ENCODE data around the gene WNT10A.
A peak's percentile ranks its signal among the peaks of the same experiment; 100 is the strongest.

WNT10A gene

GRCh38 chr2:218876562-218877219 lies 4.0 kb upstream of the WNT10A start:
- DNase-seq (ENCODE audit: low read depth in 1 of 2, low spot score in 1 of 2), result peak; percentile 54 to 59

GRCh38 chr2:218877331-218877730 lies 3.3 kb upstream of the WNT10A start:
- DNase-seq (ENCODE audit: low read depth in 1 of 2, low spot score in 1 of 2), result no peak

GRCh38 chr2:218877891-218878290 lies 2.8 kb upstream of the WNT10A start:
- DNase-seq (ENCODE audit: low read depth in 1 of 2, low spot score in 1 of 2), result no peak

GRCh38 chr2:218878486-218878885 lies 2.2 kb upstream of the WNT10A start:
- no peak for DNase-seq (ENCODE audit: low read depth in 1 of 2, low spot score in 1 of 2)

- DNase-seq (ENCODE audit: low read depth in 1 of 2, low spot score in 1 of 2), result no peak
Observed at GRCh38 chr2:218878926-218879761, 1.5 kb upstream of the WNT10A start.

GRCh38 chr2:218879776-218880101 lies 913 bp upstream of the WNT10A start:
- DNase-seq (ENCODE audit: low read depth in 1 of 2, low spot score in 1 of 2), result no peak

GRCh38 chr2:218880859-218881594 lies 375 bp downstream of the WNT10A start:
- DNase-seq (ENCODE audit: low read depth in 1 of 2, low spot score in 1 of 2), result no peak

- no peak for DNase-seq (ENCODE audit: low read depth in 1 of 2, low spot score in 1 of 2)
Observed at GRCh38 chr2:218881744-218882460, 1.2 kb downstream of the WNT10A start.

- DNase-seq (ENCODE audit: low read depth in 1 of 2, low spot score in 1 of 2), result no peak
Observed at GRCh38 chr2:218882461-218882816, 1.8 kb downstream of the WNT10A start.

- DNase-seq (ENCODE audit: low read depth in 1 of 2, low spot score in 1 of 2), result no peak
Observed at GRCh38 chr2:218882866-218883366, 2.3 kb downstream of the WNT10A start.

GRCh38 chr2:218883491-218884490 lies 3.1 kb downstream of the WNT10A start:
- peak in 1 of 2 donors; percentile 37 for DNase-seq (ENCODE audit: low read depth in 1 of 2, low spot score in 1 of 2)

- DNase-seq (ENCODE audit: low read depth in 1 of 2, low spot score in 1 of 2), result no peak
Observed at GRCh38 chr2:218884519-218884918, 3.9 kb downstream of the WNT10A start.

GRCh38 chr2:218885981-218886947 lies 5.6 kb downstream of the WNT10A start:
- DNase-seq (ENCODE audit: low read depth in 1 of 2, low spot score in 1 of 2), result no peak

GRCh38 chr2:218887079-218887478 lies 6.4 kb downstream of the WNT10A start:
- DNase-seq (ENCODE audit: low read depth in 1 of 2, low spot score in 1 of 2), result no peak

- no peak for DNase-seq (ENCODE audit: low read depth in 1 of 2, low spot score in 1 of 2)
Observed at GRCh38 chr2:218888341-218888740, 7.7 kb downstream of the WNT10A start.

- no peak for DNase-seq (ENCODE audit: low read depth in 1 of 2, low spot score in 1 of 2)
Observed at GRCh38 chr2:218889937-218890336, 9.3 kb downstream of the WNT10A start.

GRCh38 chr2:218890369-218890768 lies 9.7 kb downstream of the WNT10A start:
- DNase-seq (ENCODE audit: low read depth in 1 of 2, low spot score in 1 of 2), result no peak

- no peak for DNase-seq (ENCODE audit: low read depth in 1 of 2, low spot score in 1 of 2)
Observed at GRCh38 chr2:218891275-218892135, 10.9 kb downstream of the WNT10A start.
